Mesothelial cell of epicardium (in vitro differentiated cells): ENCODE results near the gene ACAT2. TPM values are rescaled to one million over a fixed set of nuclear protein-coding genes. Genes with fewer than 3 reads are reported as not detected.
"Not testable (repeated sequence)": the region's sequence is repeated elsewhere in the genome, so short reads cannot be mapped to it uniquely, and the experiment has no call there.

ENCODE experiments used
- DNase-seq, 2 experiments: peaks; one replicate each; pipeline ENCODE4 v3.0.0; 2021; ENCODE audit warnings: low spot score in 2 of 2; ENCODE audit not compliant: unreplicated experiment in 2 of 2
- H3K27ac Mint-ChIP-seq: 2 replicates; pipeline ENCODE4 v1.8.0; 2021; ENCODE audit warnings: mixed read lengths
- H3K27me3 Mint-ChIP-seq: 2 replicates; pipeline ENCODE4 v1.8.0; 2021; ENCODE audit warnings: low read depth, mixed read lengths
- H3K36me3 Mint-ChIP-seq: 2 replicates; pipeline ENCODE4 v1.8.0; 2021; ENCODE audit warnings: mixed read lengths
- H3K4me1 Mint-ChIP-seq: 2 replicates; pipeline ENCODE4 v1.8.0; 2021; ENCODE audit warnings: mixed read lengths
- H3K4me3 Mint-ChIP-seq: 2 replicates; pipeline ENCODE4 v1.8.0; 2021; ENCODE audit warnings: mild to moderate bottlenecking, moderate library complexity, mixed read lengths
- H3K9me3 Mint-ChIP-seq: 2 replicates; pipeline ENCODE4 v1.8.0; 2021; ENCODE audit warnings: mixed read lengths
- total RNA-seq: library from RNA; stranded (reverse); gene quantifications from 3 replicates; pipeline ENCODE4 v1.2.1, GENCODE V29; 2021
- TF ChIP-seq, protein P1 (sequence below): fragments of 200-600 bp; sonication (generic); IDR thresholded peaks from one replicate; pipeline ENCODE4 v1.5.0; 2021; ENCODE audit warnings: antibody characterized with exemption; ENCODE audit not compliant: unreplicated experiment

The ACAT2 gene
- total RNA-seq, 1 donor from 2014 or later, result 35.8 TPM

- Mint-ChIP-seq H3K4me3 (no peak overlapping the region), H3K9me3 (peaks cover 11% of the 10 kb centered on the region), H3K36me3 (peaks cover 20% of the 10 kb centered on the region), H3K27me3 (no peaks in the 10 kb centered on the region), H3K27ac (no peak overlapping the region), H3K4me1 (peaks cover 7% of the 10 kb centered on the region)
- TF ChIP-seq, protein P1, sequence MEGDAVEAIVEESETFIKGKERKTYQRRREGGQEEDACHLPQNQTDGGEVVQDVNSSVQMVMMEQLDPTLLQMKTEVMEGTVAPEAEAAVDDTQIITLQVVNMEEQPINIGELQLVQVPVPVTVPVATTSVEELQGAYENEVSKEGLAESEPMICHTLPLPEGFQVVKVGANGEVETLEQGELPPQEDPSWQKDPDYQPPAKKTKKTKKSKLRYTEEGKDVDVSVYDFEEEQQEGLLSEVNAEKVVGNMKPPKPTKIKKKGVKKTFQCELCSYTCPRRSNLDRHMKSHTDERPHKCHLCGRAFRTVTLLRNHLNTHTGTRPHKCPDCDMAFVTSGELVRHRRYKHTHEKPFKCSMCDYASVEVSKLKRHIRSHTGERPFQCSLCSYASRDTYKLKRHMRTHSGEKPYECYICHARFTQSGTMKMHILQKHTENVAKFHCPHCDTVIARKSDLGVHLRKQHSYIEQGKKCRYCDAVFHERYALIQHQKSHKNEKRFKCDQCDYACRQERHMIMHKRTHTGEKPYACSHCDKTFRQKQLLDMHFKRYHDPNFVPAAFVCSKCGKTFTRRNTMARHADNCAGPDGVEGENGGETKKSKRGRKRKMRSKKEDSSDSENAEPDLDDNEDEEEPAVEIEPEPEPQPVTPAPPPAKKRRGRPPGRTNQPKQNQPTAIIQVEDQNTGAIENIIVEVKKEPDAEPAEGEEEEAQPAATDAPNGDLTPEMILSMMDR, result no peak
- no peak for DNase-seq
Observed at GRCh38 chr6:159723259-159723658, 38.6 kb upstream of the ACAT2 start.

- H3K4me1 Mint-ChIP-seq, result peaks cover 22% of the 10 kb centered on the region
- H3K27me3 Mint-ChIP-seq, result no peaks in the 10 kb centered on the region
- TF ChIP-seq, protein P1, result no peak
- H3K27ac Mint-ChIP-seq, result peak overlapping the region; percentile 34
- no peak overlapping the region for H3K4me3 Mint-ChIP-seq
- H3K36me3 Mint-ChIP-seq, result peaks cover 20% of the 10 kb centered on the region
- DNase-seq, result no peak
- peaks cover 11% of the 10 kb centered on the region for H3K9me3 Mint-ChIP-seq
Observed at GRCh38 chr6:159724778-159725177, 37.1 kb upstream of the ACAT2 start.

DNA sequence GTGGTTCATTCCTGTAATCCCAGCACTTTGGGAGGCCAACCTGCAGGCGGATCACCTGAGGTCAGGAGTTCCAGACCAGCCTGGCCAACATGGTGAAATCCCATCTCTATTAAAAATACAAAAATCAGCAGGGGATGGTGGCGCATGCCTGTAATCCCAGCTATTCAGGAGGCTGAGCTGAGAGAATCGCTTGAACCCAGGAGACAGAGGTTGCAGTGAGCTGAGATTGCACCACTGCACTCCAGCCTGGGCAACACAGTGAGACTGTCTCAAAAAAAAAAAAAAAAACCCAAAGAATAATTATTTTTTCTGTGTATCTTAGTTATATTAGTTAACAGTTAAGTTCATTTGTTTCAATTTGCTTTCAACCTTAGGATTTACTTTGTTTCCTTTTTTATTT is 36.6 kb upstream of the ACAT2 start:
- not testable (repeated sequence) for H3K27me3 Mint-ChIP-seq, DNase-seq, H3K4me3 Mint-ChIP-seq
- Mint-ChIP-seq H3K9me3 (peaks cover 11% of the 10 kb centered on the region), H3K27ac (peak overlapping the region; percentile 47), H3K4me1 (peaks cover 25% of the 10 kb centered on the region), H3K36me3 (peaks cover 20% of the 10 kb centered on the region)

DNA sequence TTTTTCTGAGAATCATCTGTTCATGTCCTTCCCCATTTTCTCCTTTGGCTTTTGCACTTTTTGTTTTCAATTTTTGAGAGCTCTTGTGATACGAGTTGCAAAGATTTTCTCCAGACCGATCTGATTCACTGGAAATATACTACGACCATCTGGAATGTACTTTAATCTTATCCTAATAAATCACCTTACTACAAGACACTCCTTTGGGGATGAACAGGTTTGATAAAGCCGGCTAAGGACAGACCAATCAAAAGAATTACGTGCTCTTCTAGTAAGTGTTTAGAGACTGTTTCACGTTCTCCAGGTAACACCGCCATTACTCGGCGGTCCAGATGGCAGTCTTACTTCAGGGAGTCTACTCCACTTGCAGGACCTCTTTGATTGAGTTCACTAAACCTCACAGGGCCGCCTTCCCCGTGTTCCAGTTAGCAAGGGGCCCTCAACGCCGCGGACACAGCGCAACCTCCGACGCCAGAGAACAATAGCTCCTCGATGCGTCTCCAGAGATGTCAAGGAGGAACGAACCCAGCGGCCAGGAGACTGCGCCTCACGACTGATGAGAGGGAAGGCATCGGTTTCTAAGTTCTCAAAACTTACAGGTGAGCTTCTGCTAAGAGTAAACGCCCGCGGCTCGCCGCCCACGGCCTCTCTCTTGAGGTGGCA is 35.5 kb upstream of the ACAT2 start:
- DNase-seq, result peak in 1 of 2 experiments; percentile 30
- no peaks in the 10 kb centered on the region for H3K27me3 Mint-ChIP-seq
- peaks cover 28% of the 10 kb centered on the region for H3K4me1 Mint-ChIP-seq
- peaks cover 11% of the 10 kb centered on the region for H3K9me3 Mint-ChIP-seq
- H3K4me3 Mint-ChIP-seq, result peak overlapping the region; percentile 87
- peaks cover 20% of the 10 kb centered on the region for H3K36me3 Mint-ChIP-seq
- H3K27ac Mint-ChIP-seq, result peak overlapping the region; percentile 99
- TF ChIP-seq, protein P1, result no peak

DNA sequence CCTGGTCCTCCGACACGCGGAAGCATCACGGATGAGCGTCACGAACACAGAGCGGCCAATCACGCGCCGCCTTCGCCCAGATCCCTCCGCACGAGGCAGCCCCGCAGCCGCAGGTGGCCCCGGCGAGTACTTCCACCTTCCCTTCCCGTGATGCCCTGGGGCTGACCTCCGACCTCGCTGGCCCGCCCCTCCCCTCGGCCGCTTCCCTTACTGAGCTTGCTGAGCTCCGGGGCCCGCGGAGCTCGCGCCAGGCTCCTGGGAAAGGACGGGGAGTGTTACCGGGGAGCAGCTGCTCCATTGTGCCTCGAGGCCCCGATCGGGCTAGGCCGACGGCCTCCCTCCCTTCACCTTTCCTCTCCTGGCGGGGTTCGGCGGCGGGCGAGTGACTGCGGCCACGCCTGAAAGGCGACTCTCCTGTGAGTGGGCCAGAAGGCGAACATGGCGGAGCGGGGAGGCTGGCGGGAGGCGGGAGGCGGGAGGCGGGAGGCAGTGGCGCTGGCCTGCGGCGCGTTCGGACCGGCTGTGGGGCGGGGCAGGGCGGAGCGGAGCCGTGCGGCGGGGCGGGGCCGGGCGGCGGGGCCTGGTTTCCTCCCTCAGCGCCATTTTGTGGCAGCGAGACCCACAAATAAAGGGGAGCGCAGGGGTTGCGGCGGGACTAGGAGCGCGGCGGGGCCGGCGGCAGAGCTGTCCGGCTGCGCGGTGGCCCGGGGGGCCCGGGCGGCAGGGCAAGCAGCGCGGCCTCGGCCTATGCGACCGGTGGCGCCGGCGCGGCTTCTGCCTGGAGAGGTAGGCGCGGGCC is 34.7 kb upstream of the ACAT2 start, which contains the start of gene WTAP:
Gene WTAP (plus strand): TSS at position 589 of the 799 bp plus-strand sequence. CDS start 8,760 bp downstream, outside the sequence.
- Mint-ChIP-seq H3K4me1 (peaks cover 28% of the 10 kb centered on the region), H3K36me3 (peaks cover 20% of the 10 kb centered on the region), H3K27me3 (no peaks in the 10 kb centered on the region), H3K4me3 (peak within 1 kb of the TSS; percentile 87), H3K9me3 (peaks cover 11% of the 10 kb centered on the region), H3K27ac (peak within 1 kb of the TSS; percentile 99)
- TF ChIP-seq, protein P1, result no peak
- DNase-seq, result peak; percentile 88 to 93
